Mucosa of stomach (tissue), 1 donor: ENCODE measurements around the gene NAT16.

Source experiments
- H3K27me3 ChIP-seq: one replicate; pipeline ENCODE4 v1.7.0; 2013; ENCODE audit warnings: mild to moderate bottlenecking, low read length; ENCODE audit not compliant: control insufficient read depth, insufficient read depth
- H3K36me3 ChIP-seq: one replicate; pipeline ENCODE4 v1.7.0; 2013; ENCODE audit warnings: low read length; ENCODE audit not compliant: control insufficient read depth, insufficient read depth
- H3K4me1 ChIP-seq: one replicate; pipeline ENCODE4 v1.7.0; 2013; ENCODE audit warnings: mild to moderate bottlenecking, low read length; ENCODE audit not compliant: control insufficient read depth, insufficient read depth
- H3K4me3 ChIP-seq: one replicate; pipeline ENCODE4 v1.7.0; 2013; ENCODE audit warnings: low read length
- H3K9ac ChIP-seq: one replicate; pipeline ENCODE4 v1.7.0; 2013; ENCODE audit warnings: mild to moderate bottlenecking, low read length, moderate library complexity
- H3K9me3 ChIP-seq: one replicate; pipeline ENCODE4 v1.7.0; 2013; ENCODE audit warnings: mild to moderate bottlenecking, low read length, moderate library complexity; ENCODE audit not compliant: control insufficient read depth
- donor health status: Pancreatic carcinoma.

Gene NAT16

GRCh38 chr7:101180130-101180755, at the start of gene NAT16:
NAT16 (minus strand) TSS chr7:101180293; CDS start chr7:101174807, 5,486 bp downstream.
- no peak within 1 kb of the TSS for H3K9ac ChIP-seq
- H3K27me3 ChIP-seq, result peaks cover 56% of the 10 kb centered on the region
- no peak within 1 kb of the TSS for H3K4me3 ChIP-seq
- H3K36me3 ChIP-seq, result no peaks in the 10 kb centered on the region
- no peaks in the 10 kb centered on the region for H3K9me3 ChIP-seq
- peaks cover 10% of the 10 kb centered on the region for H3K4me1 ChIP-seq

GRCh38 chr7:101226721-101227120, 46.6 kb upstream of the NAT16 start:
- H3K4me1 ChIP-seq, result peaks cover 13% of the 10 kb centered on the region
- H3K36me3 ChIP-seq, result no peaks in the 10 kb centered on the region
- H3K4me3 ChIP-seq, result no peak overlapping the region
- no peak overlapping the region for H3K9ac ChIP-seq
- H3K9me3 ChIP-seq, result no peaks in the 10 kb centered on the region
- H3K27me3 ChIP-seq, result no peaks in the 10 kb centered on the region

- Histone ChIP-seq H3K27me3 (no peaks in the 10 kb centered on the region), H3K4me1 (peaks cover 9% of the 10 kb centered on the region), H3K4me3 (no peak overlapping the region), H3K9me3 (no peaks in the 10 kb centered on the region), H3K36me3 (no peaks in the 10 kb centered on the region), H3K9ac (no peak overlapping the region)
These were observed 45.6 kb upstream of the NAT16 start for GRCh38 chr7:101225650-101226049.

GRCh38 chr7:101223528-101223927, 43.4 kb upstream of the NAT16 start:
- no peaks in the 10 kb centered on the region for H3K36me3 ChIP-seq

GRCh38 chr7:101222275-101222830, 42.3 kb upstream of the NAT16 start:
- Histone ChIP-seq H3K4me1 (peaks cover 24% of the 10 kb centered on the region), H3K9ac (no peak overlapping the region), H3K36me3 (no peaks in the 10 kb centered on the region), H3K4me3 (no peak overlapping the region), H3K9me3 (no peaks in the 10 kb centered on the region), H3K27me3 (no peaks in the 10 kb centered on the region)

More at GRCh38 chr7:101223528-101223927, 43.4 kb upstream of the NAT16 start:
- no peaks in the 10 kb centered on the region for H3K9me3 ChIP-seq
- no peaks in the 10 kb centered on the region for H3K27me3 ChIP-seq
- H3K9ac ChIP-seq, result no peak overlapping the region
- peaks cover 24% of the 10 kb centered on the region for H3K4me1 ChIP-seq
- no peak overlapping the region for H3K4me3 ChIP-seq

- Histone ChIP-seq H3K27me3 (no peaks in the 10 kb centered on the region), H3K9me3 (no peaks in the 10 kb centered on the region)
These were observed 40.2 kb upstream of the NAT16 start for GRCh38 chr7:101220295-101220694.

GRCh38 chr7:101218236-101219125, 38.4 kb upstream of the NAT16 start:
- Histone ChIP-seq H3K9ac (peak overlapping the region; percentile 92), H3K27me3 (no peaks in the 10 kb centered on the region), H3K4me3 (peak overlapping the region; percentile 98), H3K36me3 (no peaks in the 10 kb centered on the region), H3K4me1 (peaks cover 35% of the 10 kb centered on the region), H3K9me3 (no peaks in the 10 kb centered on the region)

More at GRCh38 chr7:101220295-101220694, 40.2 kb upstream of the NAT16 start:
- H3K4me3 ChIP-seq, result no peak overlapping the region
- peaks cover 35% of the 10 kb centered on the region for H3K4me1 ChIP-seq
- H3K36me3 ChIP-seq, result no peaks in the 10 kb centered on the region
- no peak overlapping the region for H3K9ac ChIP-seq

- Histone ChIP-seq H3K9me3 (no peaks in the 10 kb centered on the region), H3K27me3 (no peaks in the 10 kb centered on the region), H3K4me1 (peaks cover 35% of the 10 kb centered on the region), H3K9ac (peak within 1 kb of the TSS; percentile 92), H3K36me3 (no peaks in the 10 kb centered on the region), H3K4me3 (peak within 1 kb of the TSS; percentile 98)
These were observed 37.5 kb upstream of the NAT16 start, which contains the start of the genes PLOD3 and ZNHIT1 for GRCh38 chr7:101217388-101218235. PLOD3 (minus strand) TSS chr7:101217581; CDS start chr7:101217274, 307 bp downstream. ZNHIT1 (plus strand) TSS chr7:101218165; CDS start chr7:101218196, 31 bp downstream.

GRCh38 chr7:101216860-101217387, 36.8 kb upstream of the NAT16 start:
- H3K4me1 ChIP-seq, result peaks cover 35% of the 10 kb centered on the region
- no peaks in the 10 kb centered on the region for H3K36me3 ChIP-seq
- H3K9me3 ChIP-seq, result no peaks in the 10 kb centered on the region
- peak overlapping the region; percentile 98 for H3K4me3 ChIP-seq
- no peaks in the 10 kb centered on the region for H3K27me3 ChIP-seq
- H3K9ac ChIP-seq, result peak overlapping the region; percentile 92

GRCh38 chr7:101216001-101216859, 36.1 kb upstream of the NAT16 start:
- Histone ChIP-seq H3K36me3 (no peaks in the 10 kb centered on the region), H3K9me3 (no peaks in the 10 kb centered on the region), H3K27me3 (no peaks in the 10 kb centered on the region), H3K4me1 (peaks cover 30% of the 10 kb centered on the region), H3K4me3 (peak overlapping the region; percentile 98), H3K9ac (peak overlapping the region; percentile 92)
